HG02884 (cell line): Measurements from ENCODE around the gene COX5A.
"Not testable (repeated sequence)": the region's sequence is repeated elsewhere in the genome, so short reads cannot be mapped to it uniquely, and the experiment has no call there.

Source experiments
- ATAC-seq: cut with Tn5 transposase; IDR thresholded peaks from one replicate; pipeline ENCODE4 v1.9.1; 2021; ENCODE audit warnings: mild to moderate bottlenecking, moderate library complexity; ENCODE audit not compliant: unreplicated experiment

COX5A gene

GRCh38 chr15:74955796-74956647 lies 18.1 kb upstream of the COX5A start:
- ATAC-seq, result peak; percentile 37

DNA sequence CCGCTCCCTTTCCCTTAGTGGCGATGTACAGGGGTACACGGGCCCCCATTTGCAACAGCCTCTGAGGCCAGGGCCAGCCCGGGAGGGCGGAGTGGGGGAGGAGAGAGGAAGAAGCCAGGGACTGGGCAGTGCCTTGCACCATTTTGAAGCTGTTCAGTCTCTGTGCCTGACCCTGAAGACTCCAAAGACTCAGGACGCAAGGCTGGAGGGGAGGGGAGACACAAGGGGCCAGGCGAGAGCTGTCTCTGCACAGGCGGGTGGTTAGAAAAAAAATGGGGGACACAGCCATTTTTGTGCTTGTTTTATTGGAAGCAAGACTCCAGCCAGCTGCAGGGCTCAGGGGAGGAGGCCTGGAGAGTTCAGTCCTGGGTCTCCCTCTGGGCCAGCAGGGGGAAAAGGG lies 17.1 kb upstream of the COX5A start:
- no peak for ATAC-seq

DNA sequence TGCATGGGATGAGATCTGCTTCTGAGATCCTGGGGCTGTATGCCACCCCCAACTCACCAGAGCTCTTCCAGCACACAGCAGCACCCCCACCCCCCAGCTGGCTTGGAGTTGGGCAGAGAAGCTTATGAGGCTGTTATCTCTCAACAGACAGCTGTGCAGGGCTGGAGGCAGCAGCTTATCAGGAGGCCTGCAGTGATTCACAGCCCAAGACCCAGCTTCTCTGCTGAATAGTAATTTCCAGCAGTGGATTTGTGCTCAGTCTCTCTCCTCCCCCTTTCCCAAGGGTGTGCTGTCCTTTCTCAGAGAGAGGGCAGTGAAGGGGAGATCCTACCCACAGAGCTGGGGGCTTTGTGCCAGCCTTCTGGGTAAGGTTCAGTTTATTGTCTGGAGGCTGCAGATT lies 16.6 kb upstream of the COX5A start:
- no peak for ATAC-seq

- ATAC-seq, result no peak
Observed at GRCh38 chr15:74951006-74951405, 13.1 kb upstream of the COX5A start.

- ATAC-seq, result no peak
Observed at GRCh38 chr15:74950078-74950908, 12.4 kb upstream of the COX5A start.

DNA sequence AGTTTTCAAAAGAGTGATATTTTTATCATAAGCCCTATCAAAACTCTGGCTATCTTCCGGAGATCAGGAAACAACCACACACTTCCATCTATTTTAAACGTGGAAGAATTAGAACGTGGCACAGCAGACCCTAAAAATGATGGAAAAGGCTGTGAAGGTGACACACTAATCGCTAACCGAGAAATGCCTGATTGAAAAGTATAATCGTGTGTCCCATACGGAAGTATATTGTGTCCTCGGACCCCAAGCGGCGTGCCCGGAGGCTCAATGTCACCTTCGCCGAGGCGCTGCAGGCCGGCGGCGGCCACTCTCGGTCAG lies 642 bp downstream of the COX5A start:
- ATAC-seq, result no peak

DNA sequence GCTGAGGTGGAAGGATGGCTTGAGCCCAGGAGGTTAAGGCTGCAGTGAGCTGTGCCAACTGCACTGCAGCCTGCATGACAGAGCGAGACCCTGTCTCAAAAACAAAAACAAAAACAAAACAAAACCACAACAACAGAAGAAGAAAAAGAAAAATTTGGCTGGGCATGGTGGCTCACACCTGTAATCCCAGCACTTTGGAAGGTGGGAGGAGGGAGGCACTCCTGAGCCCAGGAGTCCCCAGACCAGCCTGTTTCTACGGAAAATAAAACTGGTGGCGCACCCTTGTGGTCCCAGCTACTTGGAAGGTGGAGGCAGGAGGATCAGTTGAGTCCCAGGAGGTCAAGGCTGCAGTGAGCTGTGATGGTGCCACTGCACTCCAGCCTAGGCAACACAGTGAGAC lies 2.7 kb downstream of the COX5A start:
- not testable (repeated sequence) for ATAC-seq

- no peak for ATAC-seq
Observed at GRCh38 chr15:74933573-74933972, 4.3 kb downstream of the COX5A start.

- no peak for ATAC-seq
Observed at GRCh38 chr15:74928771-74929198, 9.1 kb downstream of the COX5A start.

DNA sequence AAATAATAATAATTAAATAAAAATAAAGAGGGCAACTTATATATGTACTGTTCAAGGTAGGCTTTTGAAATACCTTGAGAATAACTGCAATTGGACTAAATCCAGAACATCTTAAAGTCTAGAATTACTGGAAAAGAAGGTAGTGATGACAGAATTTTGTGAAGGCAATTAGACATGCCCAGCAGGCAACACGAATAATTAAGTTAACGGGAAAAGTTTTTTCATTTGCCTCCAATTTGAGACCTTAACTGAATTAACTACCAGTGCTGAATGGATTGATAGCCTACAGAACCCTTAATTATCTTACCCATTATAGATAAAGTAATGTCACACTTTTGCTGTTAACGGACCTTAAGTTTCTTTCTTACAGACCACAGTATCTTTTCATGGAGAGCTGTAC lies 13.3 kb downstream of the COX5A start:
- ATAC-seq, result no peak

GRCh38 chr15:74920456-74920855 lies 17.4 kb downstream of the COX5A start:
- ATAC-seq, result no peak

GRCh38 chr15:74917676-74918075 lies 20.2 kb downstream of the COX5A start:
- no peak for ATAC-seq

- ATAC-seq, result not testable (repeated sequence)
Observed at GRCh38 chr15:74913799-74914198, 24.1 kb downstream of the COX5A start.

- no peak for ATAC-seq
Observed at GRCh38 chr15:74913041-74913440, 24.8 kb downstream of the COX5A start.

- ATAC-seq, result no peak
Observed at GRCh38 chr15:74908635-74909034, 29.2 kb downstream of the COX5A start.

GRCh38 chr15:74907163-74907870 lies 30.6 kb downstream of the COX5A start:
- ATAC-seq, result no peak

- peak; percentile 81 for ATAC-seq
Observed at GRCh38 chr15:74906450-74907162, 31.3 kb downstream of the COX5A start, which contains the start of gene FAM219B. TSS of gene FAM219B (minus strand) at chr15:74906851. CDS start at chr15:74906800, 51 bp downstream.

DNA sequence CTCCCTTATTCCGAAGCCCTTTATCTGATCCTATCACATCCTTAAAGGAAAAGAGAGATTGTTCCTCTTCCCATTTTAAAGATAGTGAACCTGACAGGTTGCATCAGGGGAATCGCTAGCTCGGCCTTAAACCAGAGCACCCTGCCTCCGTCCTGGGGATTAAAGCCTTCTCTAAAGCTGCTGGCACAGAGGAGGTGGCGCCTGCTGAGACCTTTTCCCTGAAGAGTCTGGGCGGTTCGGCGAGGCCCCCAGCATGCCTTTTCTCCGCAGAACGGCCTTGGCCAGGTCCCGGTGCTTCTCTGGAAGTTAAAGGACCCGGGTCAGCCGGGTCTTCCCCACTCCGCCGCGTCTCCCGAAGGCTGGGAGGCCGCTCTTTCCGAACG lies 31.8 kb downstream of the COX5A start:
- ATAC-seq, result peak; percentile 22

DNA sequence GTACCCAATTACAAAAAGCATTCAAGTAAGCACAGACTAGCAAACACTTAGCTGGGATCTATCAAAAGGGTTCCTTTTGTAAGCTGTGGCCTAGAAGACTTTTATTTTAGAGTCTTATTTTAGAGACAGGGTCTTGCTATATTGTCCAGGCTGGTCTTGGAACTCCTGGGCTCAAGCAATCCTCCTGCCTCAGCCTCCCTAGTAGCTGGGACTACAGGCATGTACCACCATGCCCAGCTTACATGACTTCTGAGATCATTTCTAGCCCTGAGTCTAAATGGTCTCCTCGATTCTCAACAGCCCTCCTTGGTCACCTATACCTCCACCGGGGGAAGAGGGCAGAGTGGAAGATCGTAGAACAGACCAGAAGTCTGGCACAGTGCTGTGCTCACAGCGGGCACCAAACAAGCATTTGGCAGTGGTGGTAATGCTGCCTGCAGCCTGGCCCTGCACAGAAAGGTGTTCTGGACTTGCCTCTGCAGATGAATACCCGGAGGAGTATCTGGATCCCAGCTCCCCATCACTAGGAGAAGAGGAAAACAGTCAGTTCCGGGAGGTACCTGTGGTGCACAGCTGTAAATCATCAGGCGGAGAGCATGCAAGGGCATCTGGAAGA lies 33.6 kb downstream of the COX5A start:
- ATAC-seq, result no peak

- ATAC-seq, result no peak
Observed at GRCh38 chr15:74903676-74904075, 34.2 kb downstream of the COX5A start.
